Middle frontal gyrus (tissue), 1 donor: ENCODE measurements around the gene PEG3.
"Not testable (repeated sequence)": the region's sequence is repeated elsewhere in the genome, so short reads cannot be mapped to it uniquely, and the experiment has no call there.

Experiments used
- DNase-seq: peaks from one replicate; pipeline ENCODE4 v3.0.0-alpha.2; 2015; ENCODE audit warnings: low spot score; ENCODE audit errors: extremely low spot score

The PEG3 gene

DNA sequence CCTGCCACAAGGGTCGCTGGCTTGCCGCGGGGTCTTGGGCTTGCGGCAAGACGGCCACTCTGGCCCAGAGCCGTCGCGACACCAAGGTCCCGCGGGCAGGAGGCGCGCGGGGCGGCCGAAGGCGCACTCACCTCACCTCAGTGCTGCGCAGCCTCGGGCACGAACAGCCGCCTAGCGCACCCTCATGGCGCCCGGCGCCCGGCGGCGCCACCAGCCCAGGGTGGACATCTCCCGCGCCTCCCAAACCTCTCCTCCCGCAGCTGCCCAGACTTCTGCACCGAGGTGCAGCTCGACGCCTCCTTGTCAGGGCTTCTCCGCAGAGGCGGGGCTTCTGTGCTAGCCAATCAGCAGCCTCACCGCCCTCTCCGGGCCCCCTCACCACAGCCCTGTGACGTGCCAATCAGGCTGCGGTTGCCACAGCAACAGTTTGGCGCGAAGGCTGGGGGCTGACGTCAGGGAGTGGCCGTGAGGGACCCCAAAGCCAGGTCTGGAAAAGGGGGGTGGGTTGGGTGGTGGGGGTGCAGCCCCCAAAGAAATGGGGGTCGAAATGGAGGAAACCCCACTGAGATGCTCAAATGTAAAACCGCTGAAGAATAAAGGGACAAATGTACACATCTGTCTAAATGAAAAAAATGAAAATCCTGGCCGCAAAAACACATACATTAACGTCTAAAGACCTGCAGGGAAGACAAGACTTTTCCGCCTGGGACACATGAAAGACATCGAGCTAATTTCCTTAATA is at the start of gene PEG3, which contains the start of gene ZIM2:
Gene PEG3, minus strand, starts transcription at position 276 of the 742 bp plus-strand sequence. CDS start 16,071 bp downstream, outside the sequence.
Gene ZIM2, minus strand, starts transcription at position 276 of the 742 bp plus-strand sequence. CDS start 16,449 bp downstream, outside the sequence.
- DNase-seq = peak; percentile 64

- no peak for DNase-seq
Observed at GRCh38 chr19:56885173-56885985, 44.9 kb upstream of the PEG3 start.

DNA sequence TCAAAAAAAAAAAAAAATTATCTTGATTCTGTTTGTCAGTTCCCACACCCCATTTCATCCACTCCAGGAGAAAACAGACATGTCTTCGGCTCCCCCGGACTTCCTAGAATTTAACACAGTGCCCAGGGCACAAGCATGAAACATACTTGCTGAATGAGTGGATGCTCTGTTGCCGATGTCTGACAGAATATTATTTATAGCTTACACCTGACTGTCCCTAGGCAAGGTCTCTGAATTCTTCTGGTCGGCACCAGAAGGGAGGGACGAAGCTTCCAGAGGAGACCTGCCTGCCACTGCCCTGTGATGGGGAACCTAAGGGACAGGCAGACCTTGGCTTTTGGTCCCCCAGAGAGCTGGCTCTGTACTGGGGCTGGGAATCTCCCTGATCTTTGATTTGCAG is 43.9 kb upstream of the PEG3 start:
- no peak for DNase-seq

DNA sequence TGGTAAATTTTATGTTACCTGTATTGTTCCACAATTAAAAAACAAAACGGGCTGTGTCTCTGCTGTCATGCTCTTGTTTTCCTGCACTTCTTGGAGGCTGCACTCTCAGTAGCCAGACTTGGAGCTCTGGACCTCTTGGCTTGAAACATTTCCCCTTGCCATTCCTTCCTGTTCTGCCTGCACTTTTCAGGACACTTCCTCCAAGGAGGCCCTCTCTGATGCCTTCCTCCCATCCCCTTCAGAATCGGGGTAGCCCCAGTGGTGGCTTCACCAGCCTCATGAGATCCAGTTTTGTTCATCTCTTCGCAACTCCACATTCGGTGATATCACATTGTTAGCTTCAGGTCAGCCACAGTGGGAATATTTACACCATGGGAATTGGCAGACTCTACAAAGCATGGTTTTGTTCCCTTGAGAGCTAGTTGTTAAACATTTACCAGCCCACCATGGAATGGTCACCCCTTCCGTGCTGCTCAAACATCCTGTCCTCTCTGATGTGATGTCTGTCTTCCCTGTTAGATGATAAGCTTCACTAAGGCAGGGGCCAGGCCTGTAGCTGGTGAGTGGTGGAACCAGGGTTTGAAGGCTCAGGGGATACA is 40.2 kb upstream of the PEG3 start:
- DNase-seq = no peak

GRCh38 chr19:56877069-56877715 is 36.7 kb upstream of the PEG3 start:
- DNase-seq = no peak

DNA sequence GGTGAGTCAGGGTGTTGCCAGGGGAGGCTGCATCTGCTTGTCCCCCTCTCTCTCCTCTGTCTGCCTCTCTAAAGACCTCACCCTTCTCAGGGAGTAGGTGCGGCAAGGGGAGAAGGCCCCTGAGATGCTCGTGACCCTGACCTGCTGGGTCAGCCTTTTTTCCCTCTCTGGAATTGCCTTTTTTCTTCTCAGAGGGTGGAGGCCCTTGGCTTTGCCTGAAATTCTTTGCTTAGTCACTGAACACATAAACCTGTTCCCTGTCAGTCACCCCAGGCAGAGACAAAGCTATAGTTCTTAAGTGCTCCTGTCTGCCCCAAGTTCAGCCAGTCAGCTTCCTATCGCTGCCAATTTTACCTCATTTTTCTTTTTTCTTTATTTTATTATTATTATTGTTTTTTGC is 35.2 kb upstream of the PEG3 start:
- no peak for DNase-seq

DNA sequence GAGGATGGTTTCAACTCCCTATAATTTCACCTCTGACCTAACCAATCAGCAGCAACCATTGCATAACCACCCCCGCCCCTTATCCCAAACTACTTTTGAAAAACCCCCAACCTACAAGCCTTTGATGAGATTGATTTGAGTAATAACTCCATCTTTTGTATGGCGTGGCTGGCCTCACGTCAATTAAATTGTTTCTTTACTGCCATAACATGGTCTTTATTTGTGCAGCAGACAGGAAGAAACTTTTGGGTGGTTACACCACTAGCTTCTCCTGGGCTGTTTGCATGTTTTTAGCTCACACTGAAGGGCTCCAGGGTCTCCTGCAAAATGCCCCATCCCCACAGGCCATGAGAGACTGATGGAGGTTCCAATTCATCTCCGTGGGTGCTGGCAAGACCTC is 34.0 kb upstream of the PEG3 start:
- DNase-seq = no peak

DNA sequence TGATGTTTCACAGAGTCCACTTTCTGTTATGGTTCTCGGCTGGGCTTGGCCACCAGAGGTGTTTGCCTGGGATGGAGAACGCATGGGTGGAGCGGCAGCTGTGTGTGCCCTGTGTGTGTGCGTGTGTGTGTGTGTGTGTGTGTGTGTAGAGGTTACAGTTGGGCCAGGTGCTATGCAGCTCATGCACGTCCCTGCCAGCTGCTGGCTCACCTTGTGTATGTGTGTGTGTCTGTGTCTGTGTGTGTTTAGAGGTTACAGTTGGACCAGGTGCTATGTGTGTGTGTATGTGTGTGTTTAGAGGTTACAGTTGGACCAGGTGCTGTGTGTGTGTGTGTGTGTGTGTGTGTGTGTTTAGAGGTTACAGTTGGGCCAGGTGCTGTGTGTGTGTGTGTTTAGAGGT is 33.0 kb upstream of the PEG3 start:
- DNase-seq = no peak

DNA sequence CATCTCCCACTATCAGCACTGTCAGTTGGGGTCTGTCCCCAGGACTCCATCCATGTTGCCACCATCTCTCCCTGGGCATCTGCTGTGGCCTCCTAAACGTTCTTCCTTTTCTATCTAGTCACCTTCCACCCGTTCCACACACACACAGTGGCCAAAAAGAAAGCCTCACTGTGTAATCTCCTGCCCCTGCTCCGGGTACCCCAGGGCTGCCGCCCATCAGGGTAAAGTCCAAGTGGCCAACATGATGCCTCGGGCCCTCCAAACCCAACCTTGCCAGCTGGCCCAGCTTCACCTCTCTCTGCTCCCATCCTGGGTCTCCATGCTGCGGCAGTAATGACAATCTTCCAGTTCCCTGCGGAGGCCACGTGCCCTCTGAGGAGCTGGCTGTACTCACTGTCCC is 29.4 kb upstream of the PEG3 start:
- DNase-seq = no peak

DNA sequence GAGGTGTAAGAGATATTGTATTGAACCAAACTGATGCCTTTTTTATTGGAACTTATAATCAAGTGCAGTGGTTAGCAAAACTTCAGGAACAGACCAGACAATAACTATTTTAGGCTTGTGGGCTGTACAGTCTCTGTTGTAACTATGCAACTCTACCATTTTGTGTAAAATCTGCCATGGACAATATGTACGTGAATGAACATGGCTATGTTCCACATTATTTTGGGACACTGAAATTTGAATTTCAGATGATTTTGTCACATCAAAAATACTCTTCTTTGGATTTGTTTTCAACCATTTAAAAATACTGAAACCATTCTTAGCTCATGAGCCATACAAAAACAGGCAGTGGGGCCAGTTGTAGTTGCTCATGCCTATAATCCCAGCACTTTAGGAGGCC is 27.9 kb upstream of the PEG3 start:
- no peak for DNase-seq

GRCh38 chr19:56866538-56866937 is 26.0 kb upstream of the PEG3 start:
- DNase-seq = no peak

- DNase-seq = no peak
Observed at GRCh38 chr19:56864443-56865125, 24.1 kb upstream of the PEG3 start.

GRCh38 chr19:56862741-56863140 is 22.2 kb upstream of the PEG3 start:
- DNase-seq = no peak

DNA sequence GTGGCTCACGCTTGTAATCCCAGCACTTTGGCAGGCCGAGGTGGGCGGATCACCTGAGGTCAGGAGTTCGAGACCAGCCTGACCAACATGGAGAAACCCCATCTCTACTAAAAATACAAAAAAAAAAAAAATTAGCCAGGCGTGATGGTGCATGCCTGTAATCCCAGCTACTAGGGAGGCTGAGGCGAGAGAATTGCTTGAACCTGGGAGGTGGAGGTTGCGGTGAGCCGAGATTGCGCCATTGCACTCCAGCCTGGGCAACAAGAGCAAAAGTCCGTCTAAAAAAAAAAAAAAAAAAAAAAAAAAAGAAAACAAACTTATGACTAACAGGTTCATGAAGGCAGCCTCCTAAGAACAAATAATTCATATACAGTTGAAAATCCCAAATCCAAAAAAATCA is 19.9 kb upstream of the PEG3 start:
- not testable (repeated sequence) for DNase-seq

DNA sequence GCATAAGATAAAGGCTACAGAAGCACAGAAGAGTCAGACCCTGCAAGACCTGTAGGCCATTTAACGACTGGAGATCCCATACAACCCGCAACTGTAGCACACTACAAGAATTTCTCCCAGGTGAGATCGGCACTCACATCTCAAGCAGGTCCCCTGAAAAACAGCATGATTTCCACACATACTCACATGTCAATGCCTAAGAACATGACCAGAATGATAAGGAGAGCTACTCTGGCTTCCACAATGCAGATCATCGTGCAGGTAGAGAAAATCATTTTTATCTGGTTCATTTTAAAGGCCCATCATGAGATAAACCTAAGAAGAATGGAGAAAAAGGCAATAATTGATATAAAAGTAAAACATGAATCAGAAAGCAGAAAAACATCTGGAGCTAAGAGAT is 17.5 kb upstream of the PEG3 start:
- no peak for DNase-seq

GRCh38 chr19:56856822-56857221 is 16.3 kb upstream of the PEG3 start:
- no peak for DNase-seq

- DNase-seq = not testable (repeated sequence)
Observed at GRCh38 chr19:56852361-56852760, 11.8 kb upstream of the PEG3 start.

DNA sequence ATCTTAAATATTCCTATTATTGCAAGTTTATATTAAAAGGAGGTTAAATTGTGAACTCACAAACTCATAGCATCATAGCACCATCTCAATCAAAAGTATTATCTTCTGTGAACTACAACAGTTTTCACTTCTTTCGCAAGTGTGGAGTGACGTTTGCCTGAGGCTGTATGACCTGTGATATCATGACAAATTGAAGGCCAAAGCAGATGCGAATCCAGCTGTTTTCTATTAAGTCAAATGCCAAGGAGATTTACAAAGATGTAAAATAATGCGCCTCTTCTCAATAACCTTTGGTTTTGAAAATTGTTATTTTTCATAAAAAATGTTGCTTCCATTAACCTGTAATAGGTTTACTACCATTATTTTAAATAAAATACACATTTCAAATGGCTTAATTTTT is 7.6 kb upstream of the PEG3 start:
- DNase-seq = no peak

DNA sequence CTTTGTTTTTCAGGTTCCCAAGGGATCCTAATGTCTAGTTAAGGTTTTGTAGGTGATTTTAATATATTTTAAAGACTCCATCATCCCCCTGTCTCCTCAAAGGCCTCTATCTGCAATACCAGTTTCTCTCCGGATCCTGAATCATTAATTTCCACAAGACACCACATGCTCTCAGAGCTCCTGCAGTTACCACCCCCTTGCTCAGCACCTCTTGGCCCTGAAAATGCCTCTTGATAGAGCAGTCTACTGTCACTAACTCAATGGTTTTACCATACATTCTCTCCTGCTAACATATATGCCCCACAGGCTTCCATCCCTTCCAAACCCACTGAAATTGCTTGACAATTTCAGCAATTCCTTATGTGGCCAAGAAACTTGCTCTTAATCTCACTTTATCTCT is 1.9 kb upstream of the PEG3 start:
- DNase-seq = no peak

- DNase-seq = no peak
Observed at GRCh38 chr19:56841193-56841543, 642 bp upstream of the PEG3 start.
